Endothelial cell of umbilical vein (primary cell): Measurements from ENCODE around the gene CMBL. TPM values are rescaled to one million over a fixed set of nuclear protein-coding genes. Genes with fewer than 3 reads are reported as not detected.

Source experiments
- BruUV-seq: library from RNA; stranded (reverse); fragments of 400-500 nt; replicated peaks from 2 replicates; lab custom pipeline; 2021; lab: Mats Ljungman, UMichigan
- CTCF ChIA-PET: fragments of 300-600, 350-600 bp; sonication (Branson Sonifier 250); formaldehyde crosslinking; loops from one replicate; lab custom pipeline; 2021; ENCODE audit warnings: antibody characterized with exemption, inconsistent platforms; lab: Charles Lee
- POLR2A ChIA-PET: fragments of 300-600, 350-600 bp; sonication (Branson Sonifier 250); formaldehyde crosslinking; loops from one replicate; lab custom pipeline; 2021; ENCODE audit warnings: antibody characterized with exemption, inconsistent platforms; lab: Charles Lee
- DNase-seq: peaks from one replicate; pipeline ENCODE4 v3.0.0-alpha.2; 2011; ENCODE audit warnings: low read depth, low spot score
- FAIRE-seq: peaks from 2 replicates; lab custom pipeline; 2011; peaks lifted over from hg19 to GRCh38; lab: Jason Lieb, UNC
- H2AFZ ChIP-seq: 2 replicates; pipeline ENCODE4 v1.6.0; 2012; ENCODE audit warnings: low read depth, low read length, control low read depth, inconsistent platforms
- H3K27ac ChIP-seq: 2 replicates; pipeline ENCODE4 v1.5.1; 2011; ENCODE audit warnings: low read depth, mild to moderate bottlenecking, control low read depth, low read length, moderate library complexity; ENCODE audit not compliant: insufficient read depth
- H3K27me3 ChIP-seq, 2 experiments: 2 replicates each; pipeline versions ENCODE4 v1.6.0 to v1.6.1; 2011; ENCODE audit warnings: low read length in 2 of 2, mixed read lengths in 1 of 2; ENCODE audit not compliant: control insufficient read depth in 2 of 2, insufficient read depth in 2 of 2
- H3K36me3 ChIP-seq, 2 experiments: 2 replicates in 1 of 2; 3 replicates in 1 of 2; pipeline ENCODE4 v1.5.1; 2011; ENCODE audit warnings: low read length in 2 of 2, mild to moderate bottlenecking in 1 of 2, moderate library complexity in 1 of 2; ENCODE audit not compliant: control insufficient read depth in 2 of 2, insufficient read depth in 2 of 2; ENCODE audit errors: extremely low read depth in 1 of 2
- H3K4me1 ChIP-seq: 3 replicates; pipeline ENCODE4 v1.5.1; 2011; ENCODE audit warnings: mild to moderate bottlenecking, low read length; ENCODE audit not compliant: control insufficient read depth, insufficient read depth; ENCODE audit errors: extremely low read depth
- H3K4me2 ChIP-seq: 2 replicates; pipeline ENCODE4 v1.6.1; 2011; ENCODE audit warnings: low read length, control low read depth, mixed read lengths; ENCODE audit not compliant: insufficient read depth
- H3K4me3 ChIP-seq, 3 experiments: fragments of 200-600 bp in 1 of 3; sonication (generic), shearing (Covaris generic) in 1 of 3; replicated peaks in 1 of 3; 2 replicates each; pipeline ENCODE4 v1.5.1; 2011 to 2016; ENCODE audit warnings: control low read depth in 3 of 3, low read length in 3 of 3, mild to moderate bottlenecking in 2 of 3, inconsistent platforms in 1 of 3, low read depth in 1 of 3, moderate library complexity in 1 of 3; ENCODE audit not compliant: insufficient read depth in 1 of 3
- H3K79me2 ChIP-seq: 2 replicates; pipeline ENCODE4 v1.6.0; 2012; ENCODE audit warnings: low read length, inconsistent platforms; ENCODE audit not compliant: control insufficient read depth, insufficient read depth
- H3K9ac ChIP-seq: replicated peaks from 2 replicates; pipeline ENCODE3; 2011; ENCODE audit warnings: low read length, control low read depth; ENCODE audit not compliant: insufficient read depth; ENCODE audit errors: extremely low read depth
- H3K9me1 ChIP-seq: replicated peaks from 3 replicates; pipeline ENCODE4 v1.6.0; 2011; ENCODE audit warnings: mild to moderate bottlenecking, low read length; ENCODE audit not compliant: control insufficient read depth, insufficient read depth; ENCODE audit errors: extremely low read depth
- H3K9me3 ChIP-seq: replicated peaks from 2 replicates; pipeline ENCODE4 v1.5.1; 2012; ENCODE audit warnings: low read length, inconsistent platforms; ENCODE audit not compliant: control insufficient read depth, insufficient read depth
- H4K20me1 ChIP-seq: replicated peaks from 2 replicates; pipeline ENCODE3; 2011; ENCODE audit warnings: mild to moderate bottlenecking, low read length; ENCODE audit not compliant: control insufficient read depth, insufficient read depth; ENCODE audit errors: extremely low read depth
- EZH2 ChIP-seq: IDR thresholded peaks from 2 replicates; pipeline ENCODE4 v1.6.1; 2012; ENCODE audit warnings: borderline replicate concordance, low read depth, mild to moderate bottlenecking, moderate library complexity, low read length, inconsistent platforms; ENCODE audit not compliant: severe bottlenecking
- FOS ChIP-seq: IDR thresholded peaks from 2 replicates; pipeline ENCODE4 v1.6.1; 2011; ENCODE audit warnings: mild to moderate bottlenecking, low read length, moderate library complexity, borderline replicate concordance; ENCODE audit not compliant: insufficient read depth
- GATA2 ChIP-seq: IDR thresholded peaks from 2 replicates; pipeline ENCODE4 v1.7.0; 2011; ENCODE audit warnings: low read depth, mild to moderate bottlenecking, moderate library complexity, mixed read lengths, low read length; ENCODE audit not compliant: insufficient read length, insufficient read depth
- JUN ChIP-seq: IDR thresholded peaks from 2 replicates; pipeline ENCODE4 v1.6.1; 2011; ENCODE audit warnings: borderline replicate concordance, low read depth; ENCODE audit not compliant: insufficient read length, insufficient read depth
- MYC ChIP-seq: IDR thresholded peaks from one replicate; pipeline ENCODE4 v1.6.1; 2011; ENCODE audit warnings: mild to moderate bottlenecking, low read depth, low read length
- POLR2A ChIP-seq: IDR thresholded peaks from 2 replicates; pipeline ENCODE4 v1.6.1; 2012; ENCODE audit warnings: low read depth, mild to moderate bottlenecking, control low read depth, low read length
- POLR2AphosphoS5 ChIP-seq: IDR thresholded peaks from 2 replicates; pipeline ENCODE4 v1.6.1; 2012; ENCODE audit warnings: low read depth, mild to moderate bottlenecking, control low read depth, low read length, moderate library complexity; ENCODE audit not compliant: insufficient read depth
- dilution Hi-C: fragments of 300-500 bp; cut with MboI; formaldehyde crosslinking; loops from one replicate; pipeline ENCODE4 v1.15.0; 2019; ENCODE audit warnings: low sequenced_read_pairs; ENCODE audit not compliant: extremely low pct_ligation_motif_present
- intact Hi-C: fragments of 100-400 bp; cut with micrococcal nuclease; formaldehyde crosslinking; loops from one replicate; pipeline ENCODE4 v1.10.0; 2022
- polyA plus RNA-seq, 4 experiments: library from polyadenylated mRNA; depleted of rRNA in 3 of 4; stranded (reverse) in 3 of 4; unstranded in 1 of 4; fragments of >200 nt; gene quantifications; 2 replicates each; pipeline versions ENCODE4 v1.2.1 to v1.2.3, GENCODE V29; 2011 to 2012; ENCODE audit warnings: missing spikeins in 1 of 4
- total RNA-seq: library from RNA; stranded (reverse); gene quantifications from 2 replicates; pipeline ENCODE4 v1.2.3, GENCODE V29; 2021
- TF ChIP-seq, protein P1 (sequence below): IDR thresholded peaks from 2 replicates; pipeline ENCODE4 v1.6.1; 2011; ENCODE audit not compliant: insufficient read depth, insufficient read length
- TF ChIP-seq, protein P2 (sequence below), 2 donors: IDR thresholded peaks; 1 replicate in 1 of 2; 2 replicates in 1 of 2; pipeline ENCODE4 v1.5.1; 2011; ENCODE audit warnings: low read length in 2 of 2, mild to moderate bottlenecking in 2 of 2, moderate library complexity in 2 of 2, control low read depth in 1 of 2, inconsistent platforms in 1 of 2, low read depth in 1 of 2; ENCODE audit not compliant: insufficient read depth in 1 of 2; ENCODE audit errors: extremely low read depth in 1 of 2

CMBL gene
- total and polyA plus RNA-seq, 2 donors (not counting 3 experiments of a cell fraction or from before 2014, with no cell fraction given): 15.9 to 19.8 TPM

DNA sequence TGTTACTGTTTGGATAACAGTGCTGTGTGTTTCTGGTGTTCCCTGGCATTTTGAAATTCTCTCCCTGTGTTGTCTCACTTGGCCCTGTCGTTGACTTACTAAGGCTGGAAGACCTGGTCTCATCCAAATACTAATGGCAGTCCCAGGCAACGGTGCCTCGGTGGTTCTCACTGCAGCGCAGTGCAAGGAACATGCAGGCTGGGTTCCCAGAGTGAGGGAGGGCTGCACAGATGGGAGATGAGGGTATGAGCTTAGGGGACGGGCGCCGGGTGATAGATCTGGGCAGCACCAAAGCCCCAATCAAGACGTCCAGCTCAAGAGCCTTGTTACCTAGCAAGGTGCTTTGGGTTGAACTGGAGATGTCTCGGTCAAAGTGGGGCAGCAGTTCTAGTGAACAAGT, 46.6 kb downstream of the CMBL start:
- no peak overlapping the region for H3K9ac ChIP-seq
- H3K9me1 ChIP-seq: no peaks in the 10 kb centered on the region
- H3K27me3 ChIP-seq: no peaks in the 10 kb centered on the region
- BruUV-seq: no TSS peak
- ChIA-PET CTCF (no interaction called here), POLR2A (no interaction called here)
- H3K4me2 ChIP-seq: no peak overlapping the region
- H3K4me3 ChIP-seq: no peak overlapping the region
- peaks cover 56 to 61% of the 10 kb centered on the region in 2 experiments for H3K36me3 ChIP-seq
- TF ChIP-seq GATA2 (no peak), JUN (no peak), POLR2AphosphoS5 (no peak), POLR2A (no peak), FOS (no peak), EZH2 (no peak), MYC (no peak)
- TF ChIP-seq, protein P1, sequence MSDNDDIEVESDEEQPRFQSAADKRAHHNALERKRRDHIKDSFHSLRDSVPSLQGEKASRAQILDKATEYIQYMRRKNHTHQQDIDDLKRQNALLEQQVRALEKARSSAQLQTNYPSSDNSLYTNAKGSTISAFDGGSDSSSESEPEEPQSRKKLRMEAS: no peak
- TF ChIP-seq, protein P2, sequence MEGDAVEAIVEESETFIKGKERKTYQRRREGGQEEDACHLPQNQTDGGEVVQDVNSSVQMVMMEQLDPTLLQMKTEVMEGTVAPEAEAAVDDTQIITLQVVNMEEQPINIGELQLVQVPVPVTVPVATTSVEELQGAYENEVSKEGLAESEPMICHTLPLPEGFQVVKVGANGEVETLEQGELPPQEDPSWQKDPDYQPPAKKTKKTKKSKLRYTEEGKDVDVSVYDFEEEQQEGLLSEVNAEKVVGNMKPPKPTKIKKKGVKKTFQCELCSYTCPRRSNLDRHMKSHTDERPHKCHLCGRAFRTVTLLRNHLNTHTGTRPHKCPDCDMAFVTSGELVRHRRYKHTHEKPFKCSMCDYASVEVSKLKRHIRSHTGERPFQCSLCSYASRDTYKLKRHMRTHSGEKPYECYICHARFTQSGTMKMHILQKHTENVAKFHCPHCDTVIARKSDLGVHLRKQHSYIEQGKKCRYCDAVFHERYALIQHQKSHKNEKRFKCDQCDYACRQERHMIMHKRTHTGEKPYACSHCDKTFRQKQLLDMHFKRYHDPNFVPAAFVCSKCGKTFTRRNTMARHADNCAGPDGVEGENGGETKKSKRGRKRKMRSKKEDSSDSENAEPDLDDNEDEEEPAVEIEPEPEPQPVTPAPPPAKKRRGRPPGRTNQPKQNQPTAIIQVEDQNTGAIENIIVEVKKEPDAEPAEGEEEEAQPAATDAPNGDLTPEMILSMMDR (IDR thresholded peaks at IDR 0.05; ENCODE audit: extremely low read depth in 1 of 2, insufficient read depth in 1 of 2, low read depth in 1 of 2, low read length in 2 of 2): no peak
- FAIRE-seq (no peak), DNase-seq (no peak)
- peaks cover 2% of the 10 kb centered on the region for H4K20me1 ChIP-seq
- dilution Hi-C loops (loop anchor here (25.0 kb wide), 1 partner anchor 151 kb away; no protein-coding TSS in a partner anchor), intact Hi-C loops (no loop called here)
- H2AFZ ChIP-seq: no peak overlapping the region
- H3K79me2 ChIP-seq: peaks cover 27% of the 10 kb centered on the region
- H3K27ac ChIP-seq: no peak overlapping the region
- no peaks in the 10 kb centered on the region for H3K4me1 ChIP-seq
- no peaks in the 10 kb centered on the region for H3K9me3 ChIP-seq
